IMR-90 (cell line): Measurements from ENCODE around the gene MEF2C. TPM values are rescaled to one million over a fixed set of nuclear protein-coding genes. Genes with fewer than 3 reads are reported as not detected.

Experiments
- ATAC-seq: fragments of 200-7000 bp; cut with Tn5 transposase; 2 replicates; pipeline ENCODE4 v1.9.1; 2020; ENCODE audit warnings: low read depth, mild to moderate bottlenecking, moderate library complexity
- BruUV-seq: library from RNA; stranded (reverse); fragments of 400-500 nt; replicated peaks from 2 replicates; lab custom pipeline; 2021; lab: Mats Ljungman, UMichigan
- CTCF ChIA-PET: fragments of 300-600 bp; formaldehyde crosslinking; extraction: SDS; loops from one replicate; lab custom pipeline; 2021; ENCODE audit warnings: antibody characterized with exemption; lab: Yijun Ruan, JAX
- POLR2A ChIA-PET: fragments of 300-600 bp; sonication (Branson Sonifier 250); formaldehyde crosslinking; loops from one replicate; lab custom pipeline; 2022; ENCODE audit warnings: antibody characterized with exemption; ENCODE audit not compliant: unreplicated experiment; lab: Charles Lee
- DNase-seq: peaks from one replicate; pipeline ENCODE4 v3.0.0; 2013
- H2AFZ ChIP-seq: replicated peaks from 2 replicates; pipeline ENCODE3; 2013; ENCODE audit warnings: low read length, mild to moderate bottlenecking; ENCODE audit not compliant: poor library complexity
- H2AK5ac ChIP-seq: 2 replicates; pipeline ENCODE4 v1.6.1; 2013; ENCODE audit warnings: low read depth, low read length, inconsistent platforms
- H2AK9ac ChIP-seq: replicated peaks from 2 replicates; pipeline ENCODE3; 2013; ENCODE audit warnings: mild to moderate bottlenecking, low read depth, low read length, moderate library complexity; ENCODE audit not compliant: poor library complexity
- H2BK120ac ChIP-seq: 2 replicates; pipeline ENCODE4 v1.6.1; 2013; ENCODE audit warnings: low read depth, low read length, inconsistent platforms
- H2BK15ac ChIP-seq: 3 replicates; pipeline ENCODE4 v1.6.1; 2013; ENCODE audit warnings: low read depth, low read length, inconsistent platforms
- H2BK20ac ChIP-seq: 2 replicates; pipeline ENCODE4 v1.6.1; 2013; ENCODE audit warnings: low read depth, mild to moderate bottlenecking, inconsistent platforms, low read length, moderate library complexity
- H2BK5ac ChIP-seq: 2 replicates; pipeline ENCODE4 v1.6.1; 2013; ENCODE audit warnings: mild to moderate bottlenecking, low read depth, low read length, inconsistent platforms; ENCODE audit not compliant: poor library complexity, severe bottlenecking
- H3K14ac ChIP-seq: replicated peaks from 2 replicates; pipeline ENCODE4 v1.6.1; 2013; ENCODE audit warnings: low read depth, low read length, inconsistent platforms
- H3K18ac ChIP-seq: 2 replicates; pipeline ENCODE4 v1.6.1; 2013; ENCODE audit warnings: low read depth, low read length, control low read depth
- H3K23ac ChIP-seq: 2 replicates; pipeline ENCODE4 v1.6.1; 2013; ENCODE audit warnings: low read depth, low read length, inconsistent platforms
- H3K27ac ChIP-seq: 2 replicates; pipeline ENCODE4 v1.5.1; 2013; ENCODE audit warnings: mild to moderate bottlenecking, control low read depth, low read length; ENCODE audit not compliant: insufficient read depth
- H3K27me3 ChIP-seq: 2 replicates; pipeline ENCODE4 v1.6.1; 2013; ENCODE audit warnings: low read length; ENCODE audit not compliant: control insufficient read depth, insufficient read depth
- H3K36me3 ChIP-seq: 2 replicates; pipeline ENCODE4 v1.6.1; 2013; ENCODE audit warnings: low read length, mixed read lengths; ENCODE audit not compliant: control insufficient read depth, insufficient read depth
- H3K4ac ChIP-seq: 2 replicates; pipeline ENCODE4 v1.6.1; 2013; ENCODE audit warnings: low read depth, low read length, inconsistent platforms
- H3K4me1 ChIP-seq: 2 replicates; pipeline ENCODE4 v1.6.1; 2013; ENCODE audit warnings: low read length, mixed read lengths; ENCODE audit not compliant: control insufficient read depth, insufficient read depth
- H3K4me2 ChIP-seq: 2 replicates; pipeline ENCODE4 v1.6.1; 2013; ENCODE audit warnings: low read depth, mild to moderate bottlenecking, control low read depth, low read length, moderate library complexity
- H3K4me3 ChIP-seq: 2 replicates; pipeline ENCODE4 v1.5.1; 2013; ENCODE audit warnings: low read depth, mild to moderate bottlenecking, control low read depth, low read length, moderate library complexity; ENCODE audit not compliant: insufficient read depth
- H3K56ac ChIP-seq: 2 replicates; pipeline ENCODE4 v1.6.1; 2013; ENCODE audit warnings: low read length, inconsistent platforms; ENCODE audit not compliant: insufficient read depth; ENCODE audit errors: extremely low read depth
- H3K79me1 ChIP-seq, 2 experiments: 2 replicates each; pipeline ENCODE4 v1.6.1; 2013; ENCODE audit warnings: low read length in 2 of 2, inconsistent platforms in 1 of 2, low read depth in 1 of 2
- H3K9ac ChIP-seq: 2 replicates; pipeline ENCODE4 v1.6.1; 2013; ENCODE audit warnings: low read depth, low read length, control low read depth
- H3K9me1 ChIP-seq: 2 replicates; pipeline ENCODE4 v1.6.1; 2013; ENCODE audit warnings: low read length, inconsistent platforms; ENCODE audit not compliant: insufficient read depth
- H3K9me3 ChIP-seq: 2 replicates; pipeline ENCODE4 v1.6.1; 2013; ENCODE audit warnings: low read length; ENCODE audit not compliant: control insufficient read depth, insufficient read depth
- H4K20me1 ChIP-seq: 2 replicates; pipeline ENCODE4 v1.6.1; 2013; ENCODE audit warnings: low read length, inconsistent platforms; ENCODE audit not compliant: insufficient read depth
- H4K5ac ChIP-seq: 2 replicates; pipeline ENCODE4 v1.6.1; 2013; ENCODE audit warnings: mild to moderate bottlenecking, low read depth, low read length, control low read depth
- H4K8ac ChIP-seq, 2 experiments: 2 replicates each; pipeline ENCODE4 v1.6.1; 2013; ENCODE audit warnings: low read depth in 2 of 2, low read length in 2 of 2, control low read depth in 1 of 2, inconsistent platforms in 1 of 2
- H4K91ac ChIP-seq: 2 replicates; pipeline ENCODE4 v1.6.1; 2013; ENCODE audit warnings: low read depth, low read length, inconsistent platforms; ENCODE audit not compliant: insufficient read depth
- BHLHE40 ChIP-seq: fragments of 150-350 bp; IDR thresholded peaks from 2 replicates; pipeline ENCODE4 v1.6.1; 2016; ENCODE audit warnings: mild to moderate bottlenecking, low read depth, low read length
- CEBPB ChIP-seq: IDR thresholded peaks from 2 replicates; pipeline ENCODE4 v1.6.1; 2012; ENCODE audit warnings: low read depth, low read length, improper control_type of control experiment
- CHD1 ChIP-seq: IDR thresholded peaks from 2 replicates; pipeline ENCODE4 v1.6.1; 2012; ENCODE audit warnings: low read depth, low read length, improper control_type of control experiment
- CTCF ChIP-seq: conservative IDR thresholded peaks from 2 replicates; pipeline ENCODE4 v1.5.1; 2012; ENCODE audit warnings: mild to moderate bottlenecking, low read depth, low read length, improper control_type of control experiment
- ELK1 ChIP-seq: fragments of 150-350 bp; IDR thresholded peaks from 2 replicates; pipeline ENCODE4 v1.6.1; 2016; ENCODE audit warnings: low read depth, mild to moderate bottlenecking, low read length, moderate library complexity, borderline replicate concordance
- FOS ChIP-seq: fragments of 150-350 bp; IDR thresholded peaks from 2 replicates; pipeline ENCODE4 v1.6.1; 2016; ENCODE audit warnings: low read depth, low read length
- MAFK ChIP-seq: IDR thresholded peaks from 2 replicates; pipeline ENCODE4 v1.6.1; 2012; ENCODE audit warnings: low read depth, low read length, improper control_type of control experiment
- MAZ ChIP-seq: IDR thresholded peaks from 2 replicates; pipeline ENCODE4 v1.6.1; 2012; ENCODE audit warnings: low read depth, mild to moderate bottlenecking, low read length, improper control_type of control experiment, moderate library complexity, borderline replicate concordance
- MXI1 ChIP-seq: IDR thresholded peaks from 2 replicates; pipeline ENCODE4 v1.6.1; 2012; ENCODE audit warnings: low read depth, mild to moderate bottlenecking, low read length, moderate library complexity, borderline replicate concordance
- NFE2L2 ChIP-seq: fragments of 150-350 bp; IDR thresholded peaks from 2 replicates; pipeline ENCODE4 v1.6.1; 2016; ENCODE audit warnings: low read depth, mild to moderate bottlenecking, low read length
- POLR2A ChIP-seq: IDR thresholded peaks from 2 replicates; pipeline ENCODE4 v1.6.1; 2012; ENCODE audit warnings: mild to moderate bottlenecking, low read depth, low read length
- RAD21 ChIP-seq: IDR thresholded peaks from 2 replicates; pipeline ENCODE4 v1.6.1; 2012; ENCODE audit warnings: low read length, improper control_type of control experiment
- RCOR1 ChIP-seq: IDR thresholded peaks from 2 replicates; pipeline ENCODE4 v1.6.1; 2012; ENCODE audit warnings: mild to moderate bottlenecking, low read length, improper control_type of control experiment; ENCODE audit not compliant: insufficient replicate concordance
- RFX5 ChIP-seq: IDR thresholded peaks from 2 replicates; pipeline ENCODE4 v1.8.0; 2012; ENCODE audit warnings: low read depth, mild to moderate bottlenecking, low read length, moderate library complexity
- SMC3 ChIP-seq: fragments of 150-350 bp; IDR thresholded peaks from 2 replicates; pipeline ENCODE4 v1.6.1; 2016; ENCODE audit warnings: low read depth, mild to moderate bottlenecking, antibody characterized with exemption, low read length, moderate library complexity
- USF2 ChIP-seq: fragments of 150-350 bp; IDR thresholded peaks from 2 replicates; pipeline ENCODE4 v1.6.1; 2017; ENCODE audit warnings: mild to moderate bottlenecking, antibody characterized with exemption, low read length, low read depth
- WGBS, 2 experiments: methylation state at CpG; one replicate each; pipeline versions ENCODE4 v1.1.5 to v1.1.7; 2013; ENCODE audit warnings: missing lambda C conversion rate in 2 of 2; ENCODE audit not compliant: insufficient read length in 1 of 2; ENCODE audit errors: extremely low coverage in 2 of 2; 5-methylcytosine and 5-hydroxymethylcytosine counted together
- dilution Hi-C: fragments of 300-500 bp; cut with HindIII; formaldehyde crosslinking; loops from one replicate; pipeline ENCODE4 v1.14.3; 2018; ENCODE audit warnings: low sequenced_read_pairs; ENCODE audit not compliant: unreplicated experiment
- in situ Hi-C: fragments of 300-500 bp; cut with MboI; formaldehyde crosslinking; loops from 3 replicates; pipeline ENCODE4 v1.14.3; 2019; ENCODE audit warnings: low sequenced_read_pairs, inconsistent platforms, mixed read lengths
- intact Hi-C: fragments of 100-400 bp; cut with micrococcal nuclease; formaldehyde crosslinking; loops from 2 replicates; pipeline ENCODE4 v1.10.0; 2022
- polyA plus RNA-seq, 3 experiments: library from polyadenylated mRNA; depleted of rRNA; stranded (reverse); fragments of >200 nt; gene quantifications; 2 replicates each; pipeline ENCODE4 v1.2.3, GENCODE V29; 2012; ENCODE audit warnings: low replicate concordance in 1 of 3
- total RNA-seq: library from RNA; depleted of rRNA; stranded (reverse); fragments of >200 nt; gene quantifications from 2 replicates; pipeline ENCODE4 v1.2.3, GENCODE V29; 2012

MEF2C gene
- total and polyA plus RNA-seq, 2 of the 4 experiments (the other 2 are of a cell fraction): 1.5 to 6.8 TPM

DNA sequence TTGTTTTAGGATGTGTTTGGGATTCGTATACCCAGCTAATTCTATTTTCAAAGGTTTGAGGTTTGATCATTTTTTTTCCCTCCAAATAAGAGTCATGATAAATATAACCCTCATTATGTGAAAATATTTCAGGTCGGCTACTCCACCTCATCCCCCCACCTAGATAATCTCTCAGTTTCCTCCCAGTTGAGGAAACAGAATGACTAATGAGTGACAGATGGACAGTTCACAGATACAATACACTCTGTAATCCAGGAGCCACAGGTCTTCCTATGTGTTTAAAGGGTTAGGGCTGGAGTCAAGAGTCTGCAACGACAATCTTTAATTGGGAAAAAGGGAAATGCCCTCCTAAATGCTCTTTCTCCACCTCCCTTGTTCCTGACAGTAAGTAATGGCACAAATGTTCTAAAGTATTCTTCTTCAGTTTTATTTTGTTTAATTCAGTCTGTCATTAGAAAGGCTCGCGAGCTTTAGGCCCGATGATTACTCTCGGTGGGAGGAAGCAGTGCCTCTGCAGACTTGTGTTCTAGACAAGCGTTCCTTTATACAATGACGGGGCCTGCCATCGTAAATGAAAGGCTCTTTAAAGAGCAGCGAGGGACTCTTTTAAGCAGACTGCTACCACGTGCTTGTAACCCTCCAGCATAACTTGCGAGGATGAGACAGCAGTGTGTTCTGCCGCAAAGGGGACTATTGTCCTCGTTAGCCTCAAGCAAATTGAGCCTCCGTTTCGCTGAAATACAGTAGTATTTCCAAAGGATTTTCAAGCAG, 69.0 kb downstream of the MEF2C start:
- Histone ChIP-seq H3K4me1 (no peaks in the 10 kb centered on the region), H2BK20ac (no peak overlapping the region), H3K18ac (no peak overlapping the region), H3K56ac (no peak overlapping the region), H3K9me1 (no peaks in the 10 kb centered on the region), H4K20me1 (no peaks in the 10 kb centered on the region), H2AFZ (no peak overlapping the region), H2BK5ac (no peak overlapping the region), H2AK9ac (no peak overlapping the region), H3K36me3 (no peaks in the 10 kb centered on the region), H3K4me3 (no peak overlapping the region), H3K79me1 (no peaks in the 10 kb centered on the region), H2BK120ac (no peak overlapping the region), H4K91ac (no peak overlapping the region), H3K14ac (no peak overlapping the region), H2BK15ac (no peak overlapping the region), H2AK5ac (no peak overlapping the region), H3K27ac (no peak overlapping the region), H4K8ac (no peak overlapping the region), H3K23ac (no peak overlapping the region), H4K5ac (no peak overlapping the region), H3K4me2 (no peak overlapping the region), H3K9me3 (no peaks in the 10 kb centered on the region), H3K27me3 (no peaks in the 10 kb centered on the region), H3K9ac (no peak overlapping the region), H3K4ac (no peak overlapping the region)
- BruUV-seq: no TSS peak
- ChIA-PET POLR2A (no interaction called here), CTCF (no interaction called here)
- dilution Hi-C loops (no loop called here), in situ Hi-C loops (no loop called here), intact Hi-C loops (no loop called here)
- TF ChIP-seq POLR2A (no peak), FOS (no peak), MXI1 (no peak), USF2 (no peak), RCOR1 (no peak), CEBPB (no peak), MAZ (no peak), RAD21 (no peak), MAFK (no peak), CTCF (no peak), RFX5 (no peak), NFE2L2 (no peak), BHLHE40 (no peak), SMC3 (no peak), ELK1 (no peak), CHD1 (no peak)
- DNase-seq (no peak), ATAC-seq (no peak)
- 78% methylated on average over 8 of the region's 17 CpGs; no CpG with 5 or more reads in 1 of the 2 experiments for WGBS, 2 experiments
